Renal cortex interstitium (tissue), 11 donors: ENCODE results near the gene GOLGA6D. TPM values are rescaled to one million over a fixed set of nuclear protein-coding genes. Genes with fewer than 3 reads are reported as not detected.
"Not testable (repeated sequence)": the region's sequence is repeated elsewhere in the genome, so short reads cannot be mapped to it uniquely, and the experiment has no call there.

Experiments used
- DNase-seq, 11 donors: peaks; one replicate each; pipeline ENCODE4 v3.0.0-alpha.2; 2013; ENCODE audit warnings: low read depth in 9 of 11, low spot score in 4 of 11; ENCODE audit errors: extremely low read depth in 1 of 11
- polyA plus RNA-seq, 3 donors: library from polyadenylated mRNA; unstranded; fragments of 120-200 nt; gene quantifications; one replicate each; pipeline ENCODE4 v1.2.1, GENCODE V29; 2013; ENCODE audit not compliant: insufficient read length in 3 of 3

Gene GOLGA6D
- polyA plus RNA-seq, 3 donors, result 0.20 to 0.56 (median 0.40) TPM

DNA sequence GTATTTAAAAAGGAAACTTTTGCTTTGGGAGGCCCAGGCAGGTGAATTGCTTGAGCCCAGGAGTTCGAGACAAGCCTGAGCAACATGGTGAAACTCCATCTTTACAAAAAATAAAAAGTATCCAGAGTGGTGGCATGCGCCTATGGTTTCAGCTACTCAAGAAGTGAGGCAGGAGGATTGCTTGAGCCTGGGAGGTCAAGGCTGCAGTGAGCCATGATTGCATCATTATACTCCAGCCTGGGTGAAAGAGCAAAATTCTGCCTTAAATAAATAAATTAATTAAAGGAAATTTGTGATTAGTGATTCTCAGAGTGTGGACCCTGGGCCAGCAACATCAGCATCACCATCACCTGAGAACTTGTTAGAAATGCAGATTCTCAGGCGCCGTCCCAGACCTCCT lies 43.3 kb downstream of the GOLGA6D start:
- no peak for DNase-seq

DNA sequence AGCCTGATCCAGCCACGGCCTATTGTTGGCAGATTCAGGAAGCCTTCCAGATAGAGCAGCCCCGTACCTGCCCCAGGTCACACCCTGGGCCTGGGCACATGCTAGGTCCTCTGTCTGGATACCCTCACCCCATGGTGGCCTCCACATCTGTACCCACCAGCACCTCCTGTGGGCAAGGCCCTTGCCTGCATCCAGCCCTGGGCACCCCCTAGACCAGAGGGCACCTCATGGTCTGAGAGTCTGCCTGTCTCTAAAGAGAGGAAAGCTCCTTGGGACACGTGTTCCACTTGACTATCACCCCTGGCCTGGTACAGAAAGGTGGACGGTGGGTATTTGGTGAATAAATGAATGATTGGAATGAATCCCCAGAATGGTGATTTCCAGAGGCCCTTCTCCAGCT lies 44.4 kb downstream of the GOLGA6D start:
- DNase-seq, result no peak

DNA sequence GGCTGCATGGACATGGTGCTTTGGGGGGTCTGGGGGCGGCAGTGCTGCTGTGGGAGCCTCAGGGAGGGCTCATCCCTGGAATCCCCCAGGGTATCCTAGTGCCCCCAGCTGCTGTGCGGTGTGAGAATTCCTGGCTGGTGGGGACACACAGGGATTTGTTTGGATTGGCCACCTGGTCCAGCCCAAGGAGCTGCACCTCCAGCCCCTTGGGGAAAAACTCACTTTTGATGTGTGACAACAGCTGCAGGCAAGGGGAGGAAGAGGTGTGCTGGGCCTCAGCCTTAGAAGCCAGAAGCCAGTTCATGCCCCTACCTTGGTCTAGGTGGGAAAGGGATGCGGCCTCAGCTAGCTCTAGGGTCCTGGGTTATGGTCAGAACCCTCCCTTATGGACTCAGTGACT lies 44.9 kb downstream of the GOLGA6D start:
- no peak for DNase-seq

DNA sequence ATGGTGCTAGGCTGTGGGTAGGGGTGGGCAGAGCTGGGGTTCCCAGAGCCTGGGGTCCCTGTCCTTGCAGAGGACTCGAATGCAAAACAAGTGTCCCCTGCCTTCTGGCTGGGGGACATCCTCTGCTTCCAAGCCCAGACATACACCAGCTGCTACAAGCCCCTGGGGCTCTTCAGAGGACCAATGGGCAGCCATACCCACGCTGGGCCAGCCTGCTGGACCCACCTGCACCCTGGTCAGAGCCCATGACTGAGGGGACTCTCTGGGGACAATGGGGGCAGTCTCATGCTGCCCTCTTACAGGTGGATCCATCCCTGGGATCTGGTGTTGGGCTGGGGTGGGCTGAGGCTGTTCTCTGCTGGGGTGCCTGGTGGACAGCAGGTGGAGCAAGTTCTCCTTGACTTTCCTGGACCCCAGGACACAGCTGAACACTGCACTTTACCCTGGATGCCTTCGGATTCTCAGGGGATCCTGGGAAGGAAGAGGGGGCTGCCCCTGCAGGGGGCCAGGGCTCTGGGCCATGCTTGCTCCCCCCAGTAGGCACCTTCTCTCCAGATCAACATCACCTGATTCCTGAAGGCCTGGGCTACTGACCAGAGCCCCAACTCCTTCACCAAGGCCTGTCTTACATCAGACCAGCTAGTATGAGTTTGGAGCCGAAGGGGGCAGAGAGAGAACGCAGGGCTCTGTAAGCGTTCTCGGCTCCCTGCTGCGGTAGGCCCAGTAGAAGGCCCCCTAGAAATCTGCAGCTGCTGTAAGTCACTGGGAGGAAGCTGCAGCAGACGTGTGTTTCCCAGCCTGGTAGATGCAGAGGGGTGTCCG lies 46.1 kb downstream of the GOLGA6D start:
- DNase-seq, result no peak

DNA sequence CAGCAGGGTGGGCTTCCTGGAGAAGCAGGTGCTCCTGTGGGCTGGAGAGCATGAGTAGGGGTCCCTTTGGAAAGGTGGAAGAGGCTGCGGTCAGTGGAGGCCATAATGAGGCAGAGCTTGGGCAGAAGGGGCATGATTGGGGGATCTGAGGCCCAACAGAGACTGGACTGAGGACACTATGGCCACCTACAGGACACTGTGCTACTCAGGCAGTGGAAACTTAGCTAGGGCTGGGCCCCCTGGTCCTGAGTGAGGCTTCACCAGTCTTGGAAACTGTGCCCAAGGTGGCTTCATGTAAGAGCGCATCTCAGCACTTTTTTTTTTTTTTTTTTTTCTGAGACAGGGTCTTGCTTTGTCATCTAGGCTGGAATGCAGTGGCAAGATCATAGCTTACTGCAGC lies 46.9 kb downstream of the GOLGA6D start:
- DNase-seq, result no peak

DNA sequence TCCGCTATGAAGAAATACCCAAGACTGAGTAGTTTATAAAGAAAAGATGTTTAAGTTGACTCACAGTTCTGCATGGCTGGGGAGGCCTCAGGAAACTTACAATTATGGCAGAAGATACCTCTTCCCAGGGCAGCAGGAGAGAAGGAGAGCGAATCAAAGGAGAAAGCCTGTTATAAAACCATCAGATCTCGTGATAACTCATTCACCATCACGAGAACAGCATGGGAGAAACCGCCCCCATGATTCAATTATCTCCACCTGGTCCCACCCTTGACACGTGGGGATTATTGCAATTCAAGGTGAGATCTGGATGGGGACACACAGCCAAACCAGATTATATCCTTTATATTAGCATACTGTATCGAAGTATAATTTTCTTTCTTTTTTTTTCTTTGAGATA lies 49.5 kb downstream of the GOLGA6D start:
- DNase-seq, result not testable (repeated sequence)

DNA sequence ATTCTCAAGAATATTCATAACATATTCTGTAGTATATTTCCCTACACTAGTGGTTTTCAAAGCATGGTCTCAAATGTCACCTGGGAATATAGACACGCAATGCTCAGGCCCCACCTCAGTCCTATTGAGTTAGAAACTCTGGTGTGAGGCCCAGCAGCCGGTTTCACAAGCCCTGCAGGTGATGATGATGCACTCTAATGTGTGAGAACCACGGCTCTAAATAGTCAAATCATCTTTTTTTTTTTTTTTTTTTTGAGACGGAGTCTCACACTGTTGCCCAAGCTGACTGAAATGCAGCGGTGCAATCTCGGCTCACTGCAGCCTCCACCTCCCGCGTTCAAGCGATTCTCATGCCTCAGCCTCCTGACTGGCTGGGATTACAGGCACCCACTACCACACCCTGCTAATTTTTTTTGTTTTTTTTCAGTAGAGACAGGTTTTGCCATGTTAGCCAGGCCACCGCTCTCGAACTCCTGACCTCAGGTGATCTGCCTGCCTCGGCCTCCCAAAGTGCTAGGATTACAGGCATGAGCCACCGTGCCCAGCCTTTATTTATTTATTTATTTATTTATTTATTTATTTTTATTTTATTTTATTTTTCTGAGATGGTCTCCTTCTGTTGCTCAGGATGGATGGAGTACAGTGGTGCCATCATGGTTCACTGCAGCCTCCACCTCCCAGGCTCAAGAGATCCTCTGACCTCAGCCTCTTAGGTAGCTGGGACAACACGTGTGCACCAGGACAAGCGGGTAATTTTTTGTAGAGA lies 51.2 kb downstream of the GOLGA6D start:
- not testable (repeated sequence) for DNase-seq

DNA sequence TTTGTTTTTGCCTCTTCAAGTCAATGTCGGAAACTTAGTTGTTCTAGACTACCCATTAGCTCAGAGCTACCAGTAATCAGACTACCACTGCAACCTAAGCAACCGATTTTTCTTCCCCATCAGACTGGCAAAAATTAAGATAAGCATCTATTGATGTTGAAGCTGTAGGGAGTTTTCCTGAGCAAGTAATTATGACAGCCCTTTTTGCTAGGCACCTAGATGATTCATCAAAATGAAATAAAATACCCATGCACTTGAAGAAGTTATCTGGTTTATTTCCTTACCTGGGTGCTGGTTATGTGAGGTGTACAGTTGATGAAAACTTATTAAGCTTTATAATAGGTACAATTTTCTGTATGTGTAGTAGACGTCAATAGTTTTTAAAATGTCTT lies 52.7 kb downstream of the GOLGA6D start:
- no peak for DNase-seq

DNA sequence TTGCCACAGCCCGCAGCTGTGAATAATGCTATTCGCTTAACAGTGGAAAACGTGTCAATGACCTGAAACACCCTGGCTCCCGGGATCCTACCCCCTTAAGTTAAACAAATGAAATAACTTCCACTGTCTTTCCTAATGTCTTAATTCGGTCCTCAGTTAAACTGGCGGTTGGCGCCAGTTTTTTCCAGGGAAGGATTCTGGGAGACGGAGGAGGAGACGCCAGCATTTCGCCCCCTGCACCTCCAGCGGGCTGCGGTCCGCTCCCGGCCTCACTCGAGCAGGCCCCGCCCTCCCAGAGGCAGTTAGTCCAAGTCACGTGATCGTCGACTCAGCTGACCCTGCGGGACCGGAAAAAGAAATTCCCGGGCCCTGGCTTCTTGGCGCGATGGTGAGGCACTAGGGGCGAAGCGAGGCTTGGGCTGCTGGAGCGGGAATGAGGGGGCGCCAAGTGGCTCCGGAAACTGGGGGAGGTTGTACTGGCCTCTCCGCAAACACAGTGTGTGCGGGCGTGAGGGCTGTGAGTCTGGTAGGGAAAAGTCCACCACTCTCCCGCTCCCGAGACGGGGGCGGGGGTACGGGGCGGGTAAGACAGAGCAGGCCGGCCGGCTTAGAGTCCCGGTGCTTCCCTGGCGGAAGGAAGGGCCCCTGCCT lies 53.2 kb downstream of the GOLGA6D start, which contains the start of gene COMMD4:
Gene COMMD4 (plus strand): TSS at position 359 of the 651 bp plus-strand sequence. CDS start 27 bp downstream, at position 386.
- DNase-seq, result peak; percentile 80 to 96 (median 91)

DNA sequence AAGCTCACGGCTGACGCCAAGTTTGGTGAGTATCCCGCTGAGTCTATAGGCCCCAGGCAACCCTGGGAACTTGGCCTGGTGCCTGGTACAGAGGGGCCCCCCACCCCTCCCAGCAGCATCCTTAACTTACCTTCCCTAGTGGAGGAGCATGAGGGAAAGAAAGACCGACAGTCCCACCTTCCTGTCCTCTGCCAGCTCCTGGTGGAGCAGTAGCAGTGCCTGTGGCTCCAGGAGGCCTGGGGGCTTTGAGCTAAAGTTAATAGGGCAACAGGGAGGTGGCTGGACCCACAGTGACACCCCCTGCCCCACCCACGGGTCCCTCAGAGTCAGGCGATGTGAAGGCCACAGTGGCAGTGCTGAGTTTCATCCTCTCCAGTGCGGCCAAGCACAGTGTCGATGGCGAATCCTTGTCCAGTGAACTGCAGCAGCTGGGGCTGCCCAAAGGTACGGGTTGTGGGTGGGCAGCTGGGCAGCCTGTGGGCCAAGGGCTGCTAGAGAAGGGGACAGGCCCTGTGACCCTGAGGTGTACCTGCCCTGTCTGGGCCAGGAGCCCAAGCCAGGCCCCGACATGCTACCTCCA lies 56.1 kb downstream of the GOLGA6D start:
- DNase-seq, result no peak

DNA sequence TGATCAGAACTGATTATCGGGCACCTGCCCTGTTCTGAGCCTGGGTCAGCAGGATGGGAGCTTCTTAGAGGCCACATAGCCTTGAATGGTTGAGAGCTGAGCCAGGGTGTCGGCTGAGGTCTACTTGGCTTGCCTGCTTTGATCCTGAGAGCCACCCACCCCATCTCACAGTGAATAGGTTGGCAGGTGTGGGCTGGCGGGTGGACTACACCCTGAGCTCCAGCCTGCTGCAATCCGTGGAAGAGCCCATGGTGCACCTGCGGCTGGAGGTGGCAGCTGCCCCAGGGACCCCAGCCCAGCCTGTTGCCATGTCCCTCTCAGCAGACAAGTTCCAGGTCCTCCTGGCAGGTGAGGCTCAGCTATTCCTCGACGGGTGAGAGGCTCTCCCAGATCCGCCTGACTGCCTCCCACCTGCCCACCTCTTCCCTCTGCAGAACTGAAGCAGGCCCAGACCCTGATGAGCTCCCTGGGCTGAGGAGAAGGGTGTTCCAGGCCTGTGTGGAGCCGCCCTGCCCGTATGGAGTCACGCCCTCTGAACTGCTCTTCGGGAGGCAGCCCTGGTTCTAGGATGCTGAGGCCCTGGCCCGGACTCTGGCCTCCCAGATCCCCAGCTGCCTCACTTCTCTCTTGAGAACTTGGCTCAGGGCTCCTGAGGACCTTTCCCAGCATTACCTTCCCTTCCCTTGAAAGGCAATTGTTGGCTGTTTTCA lies 57.1 kb downstream of the GOLGA6D start:
- DNase-seq, result no peak

DNA sequence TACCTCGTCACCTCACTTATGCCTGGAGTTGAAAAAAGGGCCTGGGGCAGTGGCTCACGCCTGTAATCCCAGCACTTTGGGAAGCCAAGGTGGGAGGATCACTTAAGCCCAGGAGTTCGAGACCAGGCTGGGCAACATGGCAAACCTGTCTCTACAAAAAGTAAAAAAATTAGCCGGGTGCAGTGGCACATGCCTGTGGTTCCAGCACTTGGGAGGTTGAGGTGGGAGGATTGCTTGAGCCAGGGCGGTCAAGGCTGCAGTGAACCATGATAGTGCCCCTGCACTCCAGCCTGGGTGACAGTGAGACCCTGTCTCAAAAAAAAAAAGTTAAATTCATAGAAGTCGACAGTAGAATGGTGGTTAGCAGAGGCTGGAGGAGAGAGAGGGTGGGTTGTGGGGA lies 59.6 kb downstream of the GOLGA6D start:
- no peak for DNase-seq

DNA sequence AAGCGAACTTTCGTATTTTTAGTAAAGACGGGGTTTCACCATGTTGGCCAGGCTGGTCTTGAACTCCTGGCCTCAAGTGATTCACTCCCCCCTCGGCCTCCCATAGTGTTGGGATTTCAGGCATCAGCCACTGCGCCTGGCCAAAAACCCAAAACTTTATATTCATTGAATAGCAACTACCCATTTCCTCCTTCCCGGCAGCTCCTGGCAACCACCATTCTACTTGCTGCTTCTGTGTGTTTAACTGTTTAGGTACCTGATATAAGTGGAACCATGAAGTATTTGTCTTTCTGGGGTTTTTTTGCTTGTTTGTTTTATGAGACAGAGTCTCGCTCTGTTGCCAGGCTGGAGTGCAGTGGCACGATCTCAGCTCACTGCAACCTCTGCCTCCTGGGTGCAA lies 61.3 kb downstream of the GOLGA6D start:
- DNase-seq, result not testable (repeated sequence)

Other genes starting within 250 kb of the GOLGA6D start
- 10 to 100 TPM in 2 of 3 donors, 1 to 10 TPM in 1; 9.0 to 12.3 (median 11.9) TPM for gene C15orf39, start 81.0 kb upstream of the GOLGA6D start, polyA plus RNA-seq
- not detected for gene GOLGA6C, start 24.5 kb upstream of the GOLGA6D start, polyA plus RNA-seq
- gene COMMD4, start 53.2 kb downstream of the GOLGA6D start, polyA plus RNA-seq, result 100 to 1,000 TPM in 1 of 3 donors, 10 to 100 TPM in 2; 81.8 to 107 (median 99.9) TPM
- 10 to 100 TPM; 17.3 to 36.7 (median 17.6) TPM for gene NEIL1, start 64.2 kb downstream of the GOLGA6D start, polyA plus RNA-seq
- gene MAN2C1, start 85.8 kb downstream of the GOLGA6D start, polyA plus RNA-seq, result 100 to 1,000 TPM; 112 to 202 (median 125) TPM
- gene SIN3A, start 168.9 kb downstream of the GOLGA6D start, polyA plus RNA-seq, result 10 to 100 TPM; 53.7 to 63.0 (median 57.7) TPM